Thoracic aorta (tissue), 2 donors: ENCODE results near the gene STX12. TPM values are rescaled to one million over a fixed set of nuclear protein-coding genes. Genes with fewer than 3 reads are reported as not detected.
"Not testable (repeated sequence)": the region's sequence is repeated elsewhere in the genome, so short reads cannot be mapped to it uniquely, and the experiment has no call there.

ENCODE experiments used
- ATAC-seq: fragments of 150-250 bp; one replicate; pipeline ENCODE4 v1.8.0; 2017; ENCODE audit warnings: low read depth; ENCODE audit not compliant: insufficient number of reproducible peaks, low FRiP score
- DNase-seq: peaks from one replicate; pipeline ENCODE4 v3.0.0-alpha.2; 2020; ENCODE audit warnings: low spot score
- H3K27ac ChIP-seq, 2 donors: fragments of 200-600 bp; sonication (generic); 1 replicate in 1 of 2; 2 replicates in 1 of 2; pipeline ENCODE4 v1.5.1; 2016; ENCODE audit warnings: mild to moderate bottlenecking in 2 of 2, moderate library complexity in 2 of 2
- H3K27me3 ChIP-seq: fragments of 200-600 bp; sonication (generic); replicated peaks from 2 replicates; pipeline ENCODE4 v1.6.0; 2016; ENCODE audit warnings: mild to moderate bottlenecking; ENCODE audit not compliant: insufficient read depth
- H3K36me3 ChIP-seq: fragments of 200-600 bp; sonication (generic); one replicate; pipeline ENCODE4 v1.5.1; 2016
- H3K4me1 ChIP-seq, 2 donors: fragments of 200-600 bp; sonication (generic); 1 replicate in 1 of 2; 2 replicates in 1 of 2; pipeline versions ENCODE4 v1.5.1 to v1.6.0; 2016; ENCODE audit warnings: low read depth in 2 of 2, mild to moderate bottlenecking in 1 of 2; ENCODE audit not compliant: control insufficient read depth in 1 of 2
- H3K4me3 ChIP-seq: fragments of 200-600 bp; sonication (generic); 2 replicates; pipeline ENCODE4 v1.5.1; 2016; ENCODE audit warnings: mild to moderate bottlenecking
- H3K9me3 ChIP-seq: fragments of 200-600 bp; sonication (generic); 2 replicates; pipeline ENCODE4 v1.5.1; 2016
- total RNA-seq, 2 donors: library from RNA; depleted of rRNA; stranded (reverse); fragments of >200 nt; gene quantifications; one replicate each; pipeline versions ENCODE4 v1.1.0 to v1.2.3, GENCODE V29; 2016
- TF ChIP-seq, protein P1 (sequence below): fragments of 200-600 bp; sonication (generic); IDR thresholded peaks from one replicate; pipeline ENCODE4 v1.5.1; 2019; ENCODE audit warnings: antibody characterized with exemption

STX12 gene
- total RNA-seq, 2 donors from 2014 or later, result 91.5 to 95.9 TPM

GRCh38 chr1:27869719-27870085 is 96.7 kb downstream of the STX12 start:
- Histone ChIP-seq H3K27ac (no peak overlapping the region), H3K36me3 (no peaks in the 10 kb centered on the region), H3K4me3 (no peak overlapping the region), H3K27me3 (no peaks in the 10 kb centered on the region), H3K4me1 (peaks cover 0 to 8% of the 10 kb centered on the region in 2 donors), H3K9me3 (no peaks in the 10 kb centered on the region)
- ATAC-seq (no peak), DNase-seq (no peak)
- TF ChIP-seq, protein P1, sequence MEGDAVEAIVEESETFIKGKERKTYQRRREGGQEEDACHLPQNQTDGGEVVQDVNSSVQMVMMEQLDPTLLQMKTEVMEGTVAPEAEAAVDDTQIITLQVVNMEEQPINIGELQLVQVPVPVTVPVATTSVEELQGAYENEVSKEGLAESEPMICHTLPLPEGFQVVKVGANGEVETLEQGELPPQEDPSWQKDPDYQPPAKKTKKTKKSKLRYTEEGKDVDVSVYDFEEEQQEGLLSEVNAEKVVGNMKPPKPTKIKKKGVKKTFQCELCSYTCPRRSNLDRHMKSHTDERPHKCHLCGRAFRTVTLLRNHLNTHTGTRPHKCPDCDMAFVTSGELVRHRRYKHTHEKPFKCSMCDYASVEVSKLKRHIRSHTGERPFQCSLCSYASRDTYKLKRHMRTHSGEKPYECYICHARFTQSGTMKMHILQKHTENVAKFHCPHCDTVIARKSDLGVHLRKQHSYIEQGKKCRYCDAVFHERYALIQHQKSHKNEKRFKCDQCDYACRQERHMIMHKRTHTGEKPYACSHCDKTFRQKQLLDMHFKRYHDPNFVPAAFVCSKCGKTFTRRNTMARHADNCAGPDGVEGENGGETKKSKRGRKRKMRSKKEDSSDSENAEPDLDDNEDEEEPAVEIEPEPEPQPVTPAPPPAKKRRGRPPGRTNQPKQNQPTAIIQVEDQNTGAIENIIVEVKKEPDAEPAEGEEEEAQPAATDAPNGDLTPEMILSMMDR, result no peak

DNA sequence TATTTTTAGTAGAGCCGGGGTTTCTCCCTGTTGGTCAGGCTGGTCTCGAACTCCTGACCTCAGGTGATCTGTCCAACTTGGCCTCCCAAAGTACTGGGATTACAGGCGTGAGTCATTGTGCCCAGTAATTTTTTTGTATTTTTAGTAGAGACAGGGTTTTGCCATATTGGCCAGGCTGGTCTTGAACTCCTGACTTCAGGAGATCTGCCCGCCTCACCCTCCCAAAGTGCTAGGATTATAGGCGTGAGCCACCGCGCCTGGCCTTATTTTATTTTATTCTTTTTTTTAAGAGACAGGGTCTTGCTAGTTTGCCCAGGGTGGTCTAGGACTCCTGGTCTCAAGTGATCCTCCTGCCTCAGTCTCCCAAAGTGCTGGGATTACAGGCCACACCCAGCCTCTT is 98.1 kb downstream of the STX12 start:
- ATAC-seq, DNase-seq, H3K27me3 ChIP-seq, H3K9me3 ChIP-seq, H3K27ac ChIP-seq, H3K36me3 ChIP-seq, H3K4me1 ChIP-seq, H3K4me3 ChIP-seq: not testable (repeated sequence)

DNA sequence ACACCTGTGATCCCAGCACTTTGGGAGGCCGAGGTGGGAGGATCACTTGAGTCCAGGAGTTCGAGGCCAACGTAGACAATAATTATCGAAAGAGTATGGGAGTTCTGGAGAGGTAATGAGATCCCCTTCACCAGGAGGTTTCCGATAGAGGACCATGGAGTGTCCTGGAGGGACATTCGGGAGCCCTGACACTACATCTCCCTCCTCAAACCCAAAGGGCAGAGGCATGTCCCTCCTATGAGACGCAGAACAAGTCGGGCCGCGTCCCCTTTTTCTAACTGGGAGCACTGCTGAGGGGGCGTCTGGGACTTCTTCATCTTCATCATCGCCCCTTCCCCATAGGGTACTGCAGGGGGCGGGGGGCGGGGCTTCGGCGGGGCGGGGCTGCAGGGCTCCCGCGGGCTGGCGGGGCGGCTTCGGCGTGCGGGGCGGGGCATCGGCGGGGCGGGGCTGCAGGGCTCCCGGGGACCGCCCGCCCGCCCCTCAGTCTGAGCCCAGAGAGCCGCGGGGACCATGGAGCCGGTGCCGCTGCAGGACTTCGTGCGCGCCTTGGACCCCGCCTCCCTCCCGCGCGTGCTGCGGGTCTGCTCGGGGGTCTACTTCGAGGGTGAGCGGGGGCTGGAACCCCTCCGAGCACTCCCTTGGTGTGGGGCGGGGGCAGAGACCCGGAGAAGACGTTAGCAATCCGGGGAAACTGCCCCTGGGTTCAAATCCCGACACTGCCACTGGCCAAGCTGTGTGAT is 99.2 kb downstream of the STX12 start, which contains the start of gene THEMIS2:
TSS of gene THEMIS2 (plus strand) at position 486 of the 743 bp plus-strand sequence. CDS start at position 514, 28 bp downstream.
- Histone ChIP-seq H3K4me1 (peaks cover 0 to 8% of the 10 kb centered on the region in 2 donors), H3K9me3 (no peaks in the 10 kb centered on the region), H3K27me3 (no peaks in the 10 kb centered on the region), H3K36me3 (no peaks in the 10 kb centered on the region), H3K4me3 (peak within 1 kb of the TSS; percentile 85), H3K27ac (peak within 1 kb of the TSS in 1 of 2 donors; percentile 56)
- TF ChIP-seq, protein P1, result no peak
- ATAC-seq (no peak), DNase-seq (no peak)

GRCh38 chr1:27872802-27873551 is 100.0 kb downstream of the STX12 start:
- TF ChIP-seq, protein P1, result no peak
- H3K4me3 ChIP-seq, result peak overlapping the region; percentile 85
- H3K27ac ChIP-seq, result peak overlapping the region in 1 of 2 donors; percentile 56
- peaks cover 0 to 8% of the 10 kb centered on the region in 2 donors for H3K4me1 ChIP-seq
- H3K27me3 ChIP-seq, result no peaks in the 10 kb centered on the region
- DNase-seq, result no peak
- H3K9me3 ChIP-seq, result no peaks in the 10 kb centered on the region
- no peaks in the 10 kb centered on the region for H3K36me3 ChIP-seq
- ATAC-seq, result no peak

GRCh38 chr1:27873671-27874384 is 100.8 kb downstream of the STX12 start:
- TF ChIP-seq, protein P1, result no peak
- no peak for ATAC-seq
- Histone ChIP-seq H3K36me3 (no peaks in the 10 kb centered on the region), H3K9me3 (no peaks in the 10 kb centered on the region), H3K27me3 (no peaks in the 10 kb centered on the region), H3K4me3 (peak overlapping the region; percentile 85), H3K27ac (peak overlapping the region in 1 of 2 donors; percentile 63), H3K4me1 (peaks cover 0 to 8% of the 10 kb centered on the region in 2 donors)
- DNase-seq, result no peak

Other genes with a start within 250 kb of the STX12 start
- 10 to 100 TPM; 38.3 to 55.4 TPM for gene AHDC1, start 169.1 kb upstream of the STX12 start, total RNA-seq
- gene FGR, start 138.0 kb upstream of the STX12 start, total RNA-seq, result 10 to 100 TPM; 17.0 to 21.5 TPM
- gene IFI6, start 101.0 kb upstream of the STX12 start, total RNA-seq, result 100 to 1,000 TPM in 1 of 2 donors, 10 to 100 TPM in 1; 96.9 to 188 TPM
- gene FAM76A, start 47.3 kb upstream of the STX12 start, total RNA-seq, result 10 to 100 TPM; 18.0 to 19.0 TPM
- gene PPP1R8, start 57.6 kb downstream of the STX12 start, total RNA-seq, result 10 to 100 TPM; 37.2 to 40.8 TPM
- 100 to 1,000 TPM in 1 of 2 donors, 10 to 100 TPM in 1; 46.2 to 119 TPM for gene THEMIS2, start 99.3 kb downstream of the STX12 start, total RNA-seq
- gene RPA2, start 141.4 kb downstream of the STX12 start, total RNA-seq, result 10 to 100 TPM; 11.0 to 22.2 TPM
- not detected for gene SMPDL3B, start 161.8 kb downstream of the STX12 start, total RNA-seq
- 10 to 100 TPM in 1 of 2 donors, 1 to 10 TPM in 1; 6.8 to 11.8 TPM for gene XKR8, start 186.8 kb downstream of the STX12 start, total RNA-seq